ENCODE results near the gene MVD. TPM values are rescaled to one million over a fixed set of nuclear protein-coding genes. Genes with fewer than 3 reads are reported as not detected.

The MVD gene
- total and polyA plus RNA-seq, 2 of the 4 experiments (the other 2 are of a cell fraction), result 18.3 to 28.4 TPM

DNA sequence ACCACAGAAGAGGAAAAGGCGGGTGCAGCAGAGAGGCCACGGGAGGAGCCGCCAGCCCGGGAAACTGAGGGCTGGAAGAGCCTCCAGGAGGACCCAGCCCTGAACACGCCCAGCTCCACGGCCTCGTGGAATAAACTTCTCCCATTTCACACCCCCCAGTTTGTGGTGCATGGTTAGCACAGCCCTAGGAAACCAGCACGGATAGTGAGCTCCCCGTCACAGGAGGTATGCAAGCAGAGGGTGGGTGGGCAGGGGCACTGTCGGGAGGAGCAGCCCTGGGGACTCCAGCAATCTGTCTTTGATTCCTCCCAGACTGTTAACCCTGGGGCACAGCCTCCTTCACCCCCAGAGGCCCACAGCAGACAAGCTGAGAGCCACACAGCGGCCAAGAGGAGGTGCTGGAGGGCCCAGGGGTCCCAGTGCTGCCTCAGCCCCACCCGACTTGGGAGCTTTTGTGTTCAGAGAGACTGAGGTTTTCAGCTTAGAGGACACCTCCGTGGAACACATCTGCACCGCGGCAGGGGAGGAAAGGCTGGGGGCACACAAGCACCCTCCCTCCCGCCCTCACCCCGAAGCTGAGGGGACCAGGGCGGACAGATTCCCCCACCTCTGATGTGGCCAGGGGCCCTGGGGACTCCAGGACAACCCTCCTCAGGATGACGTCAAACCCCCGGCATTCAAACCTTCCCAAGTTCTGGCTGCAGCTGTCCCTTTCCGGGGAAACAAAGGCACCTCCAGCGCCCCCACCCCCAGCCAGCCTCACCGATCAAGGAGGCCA is 26.2 kb downstream of the MVD start:
- CTCF ChIA-PET, result no interaction called here
- no peak overlapping the region for H4K5ac ChIP-seq (ENCODE audit: low read depth, low read length)
- no peak overlapping the region for H3K4me3 ChIP-seq (ENCODE audit: insufficient read depth, low read depth, low read length)
- peaks cover 5% of the 10 kb centered on the region for H4K20me1 ChIP-seq (ENCODE audit: insufficient read depth, low read length)
- H3K4me2 ChIP-seq (ENCODE audit: low read depth, low read length), result no peak overlapping the region
- H4K8ac ChIP-seq (ENCODE audit: low read depth in 2 of 2, low read length in 2 of 2), result no peak overlapping the region
- intact Hi-C loops (cut with micrococcal nuclease) (no loop called here), in situ Hi-C loops (cut with MboI; ENCODE audit: low sequenced_read_pairs) (no loop called here), dilution Hi-C loops (cut with HindIII; ENCODE audit: low sequenced_read_pairs, unreplicated experiment) (no loop called here)
- POLR2A ChIA-PET (ENCODE audit: unreplicated experiment), result no interaction called here
- H2BK15ac ChIP-seq (ENCODE audit: low read depth, low read length), result no peak overlapping the region
- peak overlapping the region; percentile 63 for H2AFZ ChIP-seq (replicated peaks; ENCODE audit: low read length, poor library complexity)
- H3K9ac ChIP-seq (ENCODE audit: low read depth, low read length), result no peak overlapping the region
- no peak overlapping the region for H3K4ac ChIP-seq (ENCODE audit: low read depth, low read length)
- H2AK5ac ChIP-seq (ENCODE audit: low read depth, low read length), result no peak overlapping the region
- H3K9me3 ChIP-seq (ENCODE audit: control insufficient read depth, insufficient read depth, low read length), result no peaks in the 10 kb centered on the region
- DNase-seq (peak; percentile 6), ATAC-seq (ENCODE audit: low read depth) (no peak)
- no peak overlapping the region for H3K23ac ChIP-seq (ENCODE audit: low read depth, low read length)
- BruUV-seq (replicated peaks), result no TSS peak
- H3K9me1 ChIP-seq (ENCODE audit: insufficient read depth, low read length), result peaks cover 2% of the 10 kb centered on the region; the same call in 1 of the 2 replicates
- no peak for TF ChIP-seq POLR2A (IDR thresholded peaks at IDR 0.05; ENCODE audit: low read depth, low read length)
- TF ChIP-seq, protein P1, sequence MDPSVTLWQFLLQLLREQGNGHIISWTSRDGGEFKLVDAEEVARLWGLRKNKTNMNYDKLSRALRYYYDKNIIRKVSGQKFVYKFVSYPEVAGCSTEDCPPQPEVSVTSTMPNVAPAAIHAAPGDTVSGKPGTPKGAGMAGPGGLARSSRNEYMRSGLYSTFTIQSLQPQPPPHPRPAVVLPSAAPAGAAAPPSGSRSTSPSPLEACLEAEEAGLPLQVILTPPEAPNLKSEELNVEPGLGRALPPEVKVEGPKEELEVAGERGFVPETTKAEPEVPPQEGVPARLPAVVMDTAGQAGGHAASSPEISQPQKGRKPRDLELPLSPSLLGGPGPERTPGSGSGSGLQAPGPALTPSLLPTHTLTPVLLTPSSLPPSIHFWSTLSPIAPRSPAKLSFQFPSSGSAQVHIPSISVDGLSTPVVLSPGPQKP (IDR thresholded peaks at IDR 0.05; ENCODE audit: borderline replicate concordance, low read depth, low read length), result no peak
- TF ChIP-seq, protein P2, sequence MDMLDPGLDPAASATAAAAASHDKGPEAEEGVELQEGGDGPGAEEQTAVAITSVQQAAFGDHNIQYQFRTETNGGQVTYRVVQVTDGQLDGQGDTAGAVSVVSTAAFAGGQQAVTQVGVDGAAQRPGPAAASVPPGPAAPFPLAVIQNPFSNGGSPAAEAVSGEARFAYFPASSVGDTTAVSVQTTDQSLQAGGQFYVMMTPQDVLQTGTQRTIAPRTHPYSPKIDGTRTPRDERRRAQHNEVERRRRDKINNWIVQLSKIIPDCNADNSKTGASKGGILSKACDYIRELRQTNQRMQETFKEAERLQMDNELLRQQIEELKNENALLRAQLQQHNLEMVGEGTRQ (IDR thresholded peaks at IDR 0.05; ENCODE audit: low read depth, low read length), result no peak
- TF ChIP-seq BHLHE40 (IDR thresholded peaks at IDR 0.05; ENCODE audit: low read depth, low read length), result no peak
- no peak for TF ChIP-seq RAD21 (IDR thresholded peaks at IDR 0.05; ENCODE audit: low read length)
- TF ChIP-seq NFE2L2 (IDR thresholded peaks at IDR 0.05; ENCODE audit: low read depth, low read length), result no peak
- TF ChIP-seq MAFK (IDR thresholded peaks at IDR 0.05; ENCODE audit: low read depth, low read length), result no peak
- TF ChIP-seq CHD1 (IDR thresholded peaks at IDR 0.05; ENCODE audit: low read depth, low read length), result no peak
- TF ChIP-seq RCOR1 (IDR thresholded peaks at IDR 0.05; ENCODE audit: insufficient replicate concordance, low read length), result no peak
- no peak for TF ChIP-seq CEBPB (IDR thresholded peaks at IDR 0.05; ENCODE audit: low read depth, low read length)
- no peak for TF ChIP-seq SMC3 (IDR thresholded peaks at IDR 0.05; ENCODE audit: low read depth, low read length)
- no peak for TF ChIP-seq MXI1 (IDR thresholded peaks at IDR 0.05; ENCODE audit: borderline replicate concordance, low read depth, low read length)
- TF ChIP-seq FOS (IDR thresholded peaks at IDR 0.05; ENCODE audit: low read depth, low read length), result no peak
- TF ChIP-seq, protein P3, sequence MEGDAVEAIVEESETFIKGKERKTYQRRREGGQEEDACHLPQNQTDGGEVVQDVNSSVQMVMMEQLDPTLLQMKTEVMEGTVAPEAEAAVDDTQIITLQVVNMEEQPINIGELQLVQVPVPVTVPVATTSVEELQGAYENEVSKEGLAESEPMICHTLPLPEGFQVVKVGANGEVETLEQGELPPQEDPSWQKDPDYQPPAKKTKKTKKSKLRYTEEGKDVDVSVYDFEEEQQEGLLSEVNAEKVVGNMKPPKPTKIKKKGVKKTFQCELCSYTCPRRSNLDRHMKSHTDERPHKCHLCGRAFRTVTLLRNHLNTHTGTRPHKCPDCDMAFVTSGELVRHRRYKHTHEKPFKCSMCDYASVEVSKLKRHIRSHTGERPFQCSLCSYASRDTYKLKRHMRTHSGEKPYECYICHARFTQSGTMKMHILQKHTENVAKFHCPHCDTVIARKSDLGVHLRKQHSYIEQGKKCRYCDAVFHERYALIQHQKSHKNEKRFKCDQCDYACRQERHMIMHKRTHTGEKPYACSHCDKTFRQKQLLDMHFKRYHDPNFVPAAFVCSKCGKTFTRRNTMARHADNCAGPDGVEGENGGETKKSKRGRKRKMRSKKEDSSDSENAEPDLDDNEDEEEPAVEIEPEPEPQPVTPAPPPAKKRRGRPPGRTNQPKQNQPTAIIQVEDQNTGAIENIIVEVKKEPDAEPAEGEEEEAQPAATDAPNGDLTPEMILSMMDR (conservative IDR thresholded peaks at IDR 0.05; ENCODE audit: low read depth, low read length), result no peak
- no peak for TF ChIP-seq MAZ (IDR thresholded peaks at IDR 0.05; ENCODE audit: borderline replicate concordance, low read depth, low read length)
- no peak for TF ChIP-seq RFX5 (IDR thresholded peaks at IDR 0.05; ENCODE audit: low read depth, low read length)
- H3K14ac ChIP-seq (replicated peaks; ENCODE audit: low read depth, low read length), result no peak overlapping the region
- no peak overlapping the region for H3K56ac ChIP-seq (ENCODE audit: extremely low read depth, insufficient read depth, low read length)
- no CpG with 5 or more reads among the region's 23 CpGs for WGBS, 2 experiments (ENCODE audit: extremely low coverage in 2 of 2, insufficient read length in 1 of 2)
- peaks cover 11% of the 10 kb centered on the region for H3K4me1 ChIP-seq (ENCODE audit: control insufficient read depth, insufficient read depth, low read length)
- no peak overlapping the region for H2BK5ac ChIP-seq (ENCODE audit: low read depth, low read length, poor library complexity, severe bottlenecking)
- no peak overlapping the region for H4K91ac ChIP-seq (ENCODE audit: insufficient read depth, low read depth, low read length)
- peaks cover 13% of the 10 kb centered on the region; the same call in 1 of the 2 replicates for H3K36me3 ChIP-seq (ENCODE audit: control insufficient read depth, insufficient read depth, low read length)
- H3K27me3 ChIP-seq (ENCODE audit: control insufficient read depth, insufficient read depth, low read length), result peaks cover 27% of the 10 kb centered on the region
- H2BK20ac ChIP-seq (ENCODE audit: low read depth, low read length), result no peak overlapping the region
- no peak overlapping the region for H3K18ac ChIP-seq (ENCODE audit: low read depth, low read length)
- no peak overlapping the region for H3K27ac ChIP-seq (ENCODE audit: insufficient read depth, low read length)
- H2BK120ac ChIP-seq (ENCODE audit: low read depth, low read length), result no peak overlapping the region
- no peak overlapping the region for H2AK9ac ChIP-seq (replicated peaks; ENCODE audit: low read depth, low read length, poor library complexity)
- H3K79me1 ChIP-seq (ENCODE audit: low read depth in 1 of 2, low read length in 2 of 2), result no peaks in the 10 kb centered on the region
